ENCODE measurements around the gene SCARF2. TPM values are rescaled to one million over a fixed set of nuclear protein-coding genes. Genes with fewer than 3 reads are reported as not detected.
A peak's percentile ranks its signal among the peaks of the same experiment; 100 is the strongest.

The SCARF2 gene
- total RNA-seq, 1 donor from 2014 or later, result 17.6 TPM

DNA sequence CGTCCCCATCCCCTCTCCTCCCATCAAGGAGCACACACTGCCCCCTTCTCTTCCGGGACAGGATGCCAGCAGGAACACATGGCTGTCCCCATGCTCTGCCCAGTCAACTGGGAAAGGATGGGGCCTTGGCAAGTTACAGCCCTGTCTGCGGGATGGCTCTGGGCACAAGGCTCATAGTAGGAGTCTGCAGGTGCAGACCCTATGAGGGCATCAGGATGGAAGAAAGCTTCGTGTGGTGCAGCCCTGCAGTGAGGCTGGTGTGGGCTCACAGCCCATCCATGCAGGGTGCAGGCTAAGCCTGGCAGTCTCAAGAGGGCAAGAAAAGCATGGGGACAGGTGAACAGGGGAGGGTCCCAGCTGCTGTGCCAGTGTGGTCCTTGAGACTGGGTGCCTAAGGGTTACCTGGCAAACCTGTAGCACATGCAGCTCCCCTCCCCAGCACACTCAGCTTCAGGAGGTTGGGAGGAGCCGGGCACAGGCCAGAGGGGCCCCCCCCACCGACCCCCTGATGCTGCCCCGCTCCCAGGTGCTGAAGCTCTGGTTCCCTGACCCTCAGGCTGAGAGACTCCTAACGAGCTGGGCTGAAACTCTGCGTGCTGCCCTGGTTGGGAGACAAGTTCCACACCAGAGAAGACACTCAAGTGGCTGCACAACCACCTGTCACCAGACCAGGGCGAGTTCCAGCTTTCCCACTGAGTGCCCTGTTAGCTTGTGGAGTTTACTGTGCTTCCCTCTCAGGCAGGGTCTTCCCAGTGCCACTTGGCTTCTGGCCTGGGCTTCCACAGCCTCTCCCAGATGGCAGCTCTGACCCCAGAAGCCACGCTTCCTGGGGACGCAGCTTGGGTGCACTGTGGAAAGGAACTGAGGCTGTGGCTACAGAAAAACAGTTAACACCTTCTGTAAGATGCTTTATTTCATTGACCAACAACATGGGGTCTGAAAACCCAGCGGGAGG is 3.3 kb upstream of the SCARF2 start:
- no peak for DNase-seq (ENCODE audit: low spot score)

DNA sequence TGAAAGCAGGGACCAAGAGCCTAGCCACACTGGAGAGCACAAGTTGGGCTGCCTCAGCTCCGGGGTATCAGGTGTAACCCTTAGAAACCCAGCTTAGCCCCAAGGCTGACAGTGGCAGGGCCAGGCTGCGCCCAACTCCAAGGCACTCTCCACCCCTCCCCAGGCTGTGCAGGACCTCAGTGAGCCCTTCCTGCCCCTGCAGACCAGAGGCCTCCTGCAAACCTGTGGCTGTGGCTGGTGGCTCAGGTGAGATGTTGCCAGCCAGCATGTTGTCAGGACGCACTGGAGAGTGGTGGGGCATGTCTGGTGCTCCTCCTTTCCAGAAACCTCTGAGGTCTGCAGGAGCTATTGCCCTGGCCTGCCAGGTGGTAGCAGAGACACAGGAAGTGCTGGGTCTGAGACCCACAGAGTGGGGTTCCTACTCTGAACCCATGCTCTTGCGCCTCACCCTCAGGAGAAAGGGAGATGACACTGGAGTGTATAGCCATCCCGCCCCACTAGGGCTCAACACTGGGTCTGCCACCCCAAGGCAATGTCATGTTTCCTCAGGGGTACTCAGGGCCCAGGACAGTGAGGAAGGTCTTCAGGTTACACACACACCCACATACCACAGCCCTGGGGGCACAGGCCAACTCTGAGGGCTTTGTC is 2.4 kb upstream of the SCARF2 start:
- no peak for DNase-seq (ENCODE audit: low spot score)

DNA sequence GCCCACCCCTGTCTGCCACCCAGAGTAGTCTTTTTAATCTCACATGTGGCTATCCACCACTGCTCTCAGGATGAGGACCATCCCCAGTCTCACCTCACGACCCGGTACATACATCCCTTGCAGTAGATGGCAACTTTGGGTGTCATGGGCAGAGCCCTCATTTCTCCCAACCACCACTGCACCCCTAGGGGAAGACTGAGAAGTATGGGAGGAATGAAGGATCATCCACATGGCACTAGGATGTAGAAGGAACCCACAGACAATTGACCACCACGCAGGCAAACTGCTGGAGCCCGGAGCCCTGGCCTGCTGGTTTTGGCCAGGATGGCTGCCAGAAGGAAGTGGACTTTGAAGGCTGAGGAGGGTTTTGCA is 1.9 kb upstream of the SCARF2 start:
- no peak for DNase-seq (ENCODE audit: low spot score)

DNA sequence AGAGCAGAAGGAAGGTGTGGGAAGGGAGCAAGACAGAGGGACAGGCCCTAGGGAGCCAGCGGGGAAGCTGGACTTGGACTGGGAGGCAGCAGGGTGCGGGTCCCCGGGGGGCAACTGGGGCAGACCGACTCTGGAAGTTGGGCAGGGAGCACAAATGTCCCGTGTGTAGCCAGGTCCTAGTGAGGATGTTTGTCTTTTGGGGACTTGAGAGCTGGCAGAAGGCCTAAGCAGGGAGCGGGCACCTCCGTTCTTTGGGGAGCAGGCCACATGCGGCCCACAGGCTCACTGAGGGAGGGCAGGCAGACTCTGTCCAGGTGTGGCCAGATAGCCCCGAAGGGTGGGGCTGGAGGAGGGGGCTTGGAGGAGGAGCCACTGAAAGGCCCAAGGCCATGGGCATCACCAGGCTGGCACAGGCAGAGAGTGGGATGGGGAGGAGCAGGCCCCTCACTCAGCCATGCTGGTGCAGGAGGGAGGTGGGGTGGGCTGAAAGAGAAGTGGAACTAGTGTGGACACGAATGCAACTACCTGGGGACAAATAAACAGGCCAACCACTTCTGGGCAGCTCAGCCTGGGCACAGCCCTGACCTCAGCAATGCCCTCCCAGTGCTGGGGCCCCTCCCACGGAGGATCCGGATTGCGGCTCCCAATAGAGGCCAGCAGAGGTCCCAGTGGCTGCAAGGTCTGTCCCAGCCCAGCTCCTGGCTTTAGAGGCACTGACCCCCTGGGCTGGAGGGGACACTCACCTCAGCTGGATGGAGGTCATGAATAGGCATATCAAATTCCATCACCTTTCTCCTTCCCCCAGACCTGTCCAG is 1.3 kb upstream of the SCARF2 start:
- no peak for DNase-seq (ENCODE audit: low spot score)

DNA sequence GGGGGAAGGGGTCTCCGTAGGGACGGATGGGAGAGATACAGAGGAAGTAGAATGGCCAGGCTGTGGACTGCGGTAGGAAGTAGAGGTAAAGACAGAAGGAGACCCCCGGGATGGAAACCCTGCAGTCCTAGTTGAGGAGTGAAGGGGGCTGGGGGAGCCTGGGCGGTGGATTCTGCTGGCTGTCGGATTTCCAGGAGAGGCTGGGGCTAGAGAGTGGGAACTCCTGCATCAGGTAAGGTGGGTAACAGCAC is 727 bp upstream of the SCARF2 start:
- no peak for DNase-seq (ENCODE audit: low spot score)

DNA sequence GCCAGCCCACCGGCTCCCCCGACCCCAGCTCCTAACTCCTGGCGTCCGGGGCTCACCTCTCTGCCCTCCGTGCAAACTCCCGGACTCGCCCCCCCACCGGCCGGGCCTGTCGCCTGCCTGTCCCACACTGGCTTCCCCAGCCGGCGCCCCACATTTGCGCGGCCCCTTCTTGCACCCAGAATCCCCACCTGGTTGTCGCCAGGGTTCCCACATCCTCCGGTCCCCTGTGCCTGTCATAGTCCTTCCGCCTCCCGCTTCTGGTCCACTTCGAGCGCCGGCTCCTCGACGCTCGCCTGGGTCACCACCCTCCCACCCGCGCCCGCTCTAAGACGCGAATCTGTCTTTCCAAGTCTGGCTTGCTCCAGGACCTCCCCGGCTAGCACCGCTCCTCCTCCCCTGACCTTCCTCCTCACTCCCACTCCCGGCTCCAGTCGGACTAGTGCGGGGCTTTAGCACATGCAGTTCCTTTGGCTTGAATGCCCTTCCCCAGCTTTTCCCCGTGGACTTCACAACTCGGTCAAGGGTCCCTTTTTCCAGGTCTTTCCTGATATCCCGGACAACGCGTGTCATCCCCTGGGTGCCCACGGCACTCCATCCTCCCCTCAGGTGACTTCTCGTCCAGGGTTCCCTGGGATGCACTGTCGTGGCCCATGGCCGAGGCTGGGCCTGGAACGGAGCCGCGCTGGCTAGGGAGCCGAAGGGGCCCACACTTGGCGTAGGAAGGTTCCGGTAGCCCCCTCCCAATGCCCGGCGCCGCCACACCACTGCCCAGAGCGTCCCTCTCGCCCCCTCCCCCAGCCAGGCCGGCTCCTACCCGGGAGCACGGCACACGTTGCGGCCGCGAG is 635 bp downstream of the SCARF2 start:
- DNase-seq (ENCODE audit: low spot score), result no peak

DNA sequence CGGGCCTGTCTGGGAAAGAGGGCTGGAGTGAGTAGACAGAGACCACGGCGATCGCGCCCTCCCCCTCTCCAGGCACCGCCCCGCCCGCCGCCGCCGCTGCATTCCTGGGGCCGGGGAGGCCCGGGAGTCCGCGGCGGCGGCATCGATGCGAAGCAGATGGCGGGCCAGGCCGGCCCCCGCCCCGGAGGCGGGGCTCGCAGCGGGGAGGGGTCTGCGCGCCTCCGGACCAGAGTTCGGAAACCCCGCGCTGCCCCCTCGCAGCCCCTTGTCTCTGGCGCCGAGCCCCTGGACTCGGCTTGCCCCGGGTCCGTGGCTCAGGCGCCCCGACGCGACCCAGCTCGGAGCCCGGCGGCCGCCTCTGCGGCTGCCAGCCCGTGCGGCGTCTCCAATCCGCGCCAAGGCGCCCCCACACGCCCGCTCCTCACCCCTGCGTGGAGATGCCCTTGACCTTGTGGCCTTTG is 1.3 kb downstream of the SCARF2 start:
- no peak for DNase-seq (ENCODE audit: low spot score)

DNA sequence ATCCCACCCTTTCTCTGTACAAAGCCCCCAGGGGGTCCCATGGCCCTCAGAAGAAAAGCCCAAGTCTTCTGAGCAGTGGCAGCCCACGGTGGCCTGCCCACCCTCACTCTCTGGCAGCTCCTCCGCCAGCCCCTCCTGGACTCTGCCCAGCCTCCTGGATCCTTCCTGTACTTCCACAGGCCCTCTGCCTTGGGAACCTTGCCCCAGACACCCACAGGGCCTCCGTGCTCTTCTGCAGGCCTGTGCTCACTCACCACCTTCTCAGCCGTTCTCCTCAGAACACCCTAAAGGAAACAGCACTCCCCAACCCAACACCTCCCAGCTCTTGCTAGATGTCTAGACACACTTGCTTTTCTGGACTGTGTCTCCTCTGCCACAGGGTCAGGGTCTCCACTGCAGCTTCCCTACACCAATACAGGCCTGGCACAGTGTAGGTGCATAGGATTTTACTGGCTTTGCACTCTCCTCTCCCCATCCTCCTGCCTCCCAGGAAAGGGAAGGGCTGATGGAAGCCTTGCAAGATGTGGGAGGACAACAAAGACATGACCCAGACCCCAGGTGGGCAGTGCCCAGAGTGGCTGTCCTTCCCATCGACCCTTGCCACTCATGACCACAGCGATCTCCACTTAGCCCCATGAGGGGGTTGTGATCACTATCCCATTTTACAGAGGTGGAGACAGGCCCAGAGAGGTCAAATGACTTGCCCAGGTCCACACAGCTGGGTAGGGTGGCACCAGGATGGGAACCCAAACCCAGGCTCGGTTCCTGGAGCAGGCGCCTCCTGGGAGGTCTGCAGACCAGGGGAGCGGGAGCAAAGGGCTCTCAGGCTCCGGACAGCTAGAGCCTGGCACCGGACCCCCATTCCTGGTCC is 2.0 kb downstream of the SCARF2 start:
- DNase-seq (ENCODE audit: low spot score), result no peak

DNA sequence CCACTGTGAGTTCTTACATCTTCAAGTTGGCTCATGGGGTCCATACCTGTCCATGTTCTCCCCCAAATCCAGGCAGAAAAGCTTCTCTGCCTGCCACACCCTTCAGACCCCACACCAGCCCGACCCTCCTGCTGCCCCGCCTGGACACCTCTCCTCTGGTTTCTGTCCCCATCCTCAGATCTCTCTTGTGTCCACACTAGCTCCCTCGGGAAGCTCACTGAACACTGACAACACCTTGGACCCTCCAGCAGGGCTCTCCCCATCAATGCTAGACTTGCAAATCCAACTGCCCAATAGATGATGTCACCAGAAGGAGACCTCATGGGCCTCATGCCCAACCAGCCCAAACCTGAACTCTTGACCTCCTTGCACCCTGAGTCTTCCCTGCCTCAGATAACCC is 2.9 kb downstream of the SCARF2 start:
- no peak for DNase-seq (ENCODE audit: low spot score)

DNA sequence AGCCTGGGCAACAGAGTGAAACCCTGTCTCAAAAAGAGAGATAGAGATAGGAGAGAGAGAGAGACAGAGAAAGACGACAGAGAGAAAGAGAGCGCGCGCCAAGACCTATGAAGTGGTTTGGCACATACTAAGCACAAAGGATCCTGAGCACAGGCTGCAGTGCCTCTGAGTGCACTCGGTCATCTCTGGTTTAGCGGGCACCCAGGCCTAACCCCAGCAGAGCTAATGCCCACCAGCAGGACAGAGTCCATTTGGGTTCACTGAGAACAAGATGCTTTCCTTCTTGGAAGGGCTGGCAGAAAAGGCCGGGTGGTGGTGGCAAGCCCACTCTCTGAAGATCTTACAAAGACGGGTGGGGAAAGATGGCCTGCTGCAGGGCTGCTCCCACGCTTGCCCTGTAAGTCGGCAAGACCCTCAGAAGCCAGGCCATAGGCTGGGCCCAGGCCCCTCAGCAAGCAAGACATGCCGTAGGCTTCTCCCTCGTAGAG is 3.3 kb downstream of the SCARF2 start:
- no peak for DNase-seq (ENCODE audit: low spot score)

DNA sequence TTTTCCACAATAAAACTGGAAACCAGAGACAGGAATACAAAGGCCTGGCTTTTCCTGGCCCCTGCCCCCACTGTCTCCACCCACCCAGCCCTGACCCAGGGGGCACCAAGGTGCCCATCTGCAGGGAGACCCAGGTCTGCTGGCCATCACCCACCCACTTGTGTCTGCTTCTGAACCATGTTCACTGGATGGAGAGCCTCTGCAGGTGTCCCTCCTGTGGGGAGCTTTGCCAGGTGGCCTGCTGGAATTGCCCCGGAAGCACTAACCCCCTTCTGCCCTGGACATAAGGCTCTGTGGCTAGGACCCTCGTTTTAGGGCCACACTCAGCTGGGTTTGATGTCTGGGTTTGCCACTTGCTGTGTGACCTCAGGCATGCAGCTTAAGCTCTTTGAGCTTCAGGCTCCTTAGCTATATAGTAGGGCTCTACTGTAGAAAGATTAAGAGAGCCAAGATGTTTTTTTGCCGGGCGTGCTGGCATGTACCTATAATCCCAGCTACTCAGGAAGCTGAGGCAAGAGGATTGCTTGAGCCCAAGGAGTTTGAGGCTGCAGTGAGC is 3.9 kb downstream of the SCARF2 start:
- DNase-seq (ENCODE audit: low spot score), result no peak

DNA sequence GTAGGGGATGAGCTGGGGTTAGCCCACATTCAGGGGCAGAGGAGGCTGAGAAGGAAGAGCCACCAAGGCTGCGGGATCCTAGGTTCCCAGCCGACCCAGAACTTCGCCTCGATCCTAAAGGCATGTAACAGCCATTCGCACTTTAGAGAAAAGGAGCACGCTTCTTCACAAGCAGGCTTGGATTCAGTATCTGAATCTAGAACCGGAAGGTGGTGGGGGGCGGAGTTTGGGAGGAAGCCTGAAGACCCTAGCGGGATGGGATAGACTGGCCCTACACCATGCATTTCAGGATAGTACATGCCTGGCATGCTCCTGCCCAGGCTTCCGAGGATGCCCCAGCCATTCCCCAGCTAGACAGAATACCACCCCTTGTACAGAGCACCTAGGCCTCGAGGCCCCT is 4.4 kb downstream of the SCARF2 start:
- no peak for DNase-seq (ENCODE audit: low spot score)

DNA sequence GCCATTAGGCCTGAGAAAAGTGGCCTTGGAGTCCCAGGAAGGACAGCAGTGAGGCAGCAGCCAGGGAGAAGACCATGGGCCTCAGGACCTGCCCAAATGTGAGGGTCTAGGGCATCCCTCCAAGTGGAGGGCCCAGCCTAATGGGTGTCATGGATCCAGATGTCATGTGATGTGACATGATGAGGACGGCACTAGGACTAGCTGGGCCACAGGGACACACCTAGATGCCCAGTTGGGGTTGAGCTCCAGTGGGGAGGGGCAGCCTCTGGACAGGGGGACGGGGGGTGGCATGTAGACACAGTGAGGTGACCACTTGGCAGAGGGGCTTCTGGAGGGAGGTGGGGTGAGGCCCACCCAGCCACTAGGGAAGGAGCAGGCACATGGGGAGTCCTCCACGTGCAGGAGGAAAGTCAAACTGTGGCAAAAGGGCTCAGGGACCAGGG is 5.4 kb downstream of the SCARF2 start:
- DNase-seq (ENCODE audit: low spot score), result no peak

DNA sequence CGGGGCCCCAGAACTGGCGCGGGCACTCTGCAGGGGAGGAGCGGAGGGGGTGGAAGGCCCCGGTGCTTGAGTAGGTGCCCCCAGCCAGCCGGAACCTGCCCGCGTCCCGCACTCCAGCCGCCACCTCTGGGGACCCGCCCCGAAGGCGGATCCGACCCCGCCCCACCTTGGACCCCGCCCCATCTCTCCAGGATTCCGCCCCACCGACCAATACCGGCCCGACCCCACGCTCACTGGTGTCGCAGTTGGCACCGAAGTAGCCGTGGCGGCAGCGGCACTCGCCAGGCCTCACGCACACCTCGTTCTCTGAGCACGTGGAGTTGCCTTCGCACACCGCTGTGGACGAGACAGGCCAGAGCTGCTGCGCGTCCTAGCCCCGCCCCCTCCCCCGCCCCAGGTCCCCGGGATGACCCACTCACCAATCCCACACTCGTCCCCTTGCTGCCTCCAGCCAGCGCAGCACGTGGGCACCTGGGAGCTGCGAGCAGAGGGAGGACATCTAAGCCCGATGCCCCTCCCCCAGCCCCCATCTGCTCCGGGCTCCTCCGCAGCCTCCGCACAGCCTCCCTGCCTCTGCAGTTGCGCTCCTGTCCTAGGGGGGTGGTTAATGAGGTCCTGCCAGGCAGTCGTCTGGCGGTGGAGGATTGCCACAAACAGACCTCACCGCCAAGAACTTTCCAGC is 6.0 kb downstream of the SCARF2 start:
- DNase-seq (ENCODE audit: low spot score), result no peak

DNA sequence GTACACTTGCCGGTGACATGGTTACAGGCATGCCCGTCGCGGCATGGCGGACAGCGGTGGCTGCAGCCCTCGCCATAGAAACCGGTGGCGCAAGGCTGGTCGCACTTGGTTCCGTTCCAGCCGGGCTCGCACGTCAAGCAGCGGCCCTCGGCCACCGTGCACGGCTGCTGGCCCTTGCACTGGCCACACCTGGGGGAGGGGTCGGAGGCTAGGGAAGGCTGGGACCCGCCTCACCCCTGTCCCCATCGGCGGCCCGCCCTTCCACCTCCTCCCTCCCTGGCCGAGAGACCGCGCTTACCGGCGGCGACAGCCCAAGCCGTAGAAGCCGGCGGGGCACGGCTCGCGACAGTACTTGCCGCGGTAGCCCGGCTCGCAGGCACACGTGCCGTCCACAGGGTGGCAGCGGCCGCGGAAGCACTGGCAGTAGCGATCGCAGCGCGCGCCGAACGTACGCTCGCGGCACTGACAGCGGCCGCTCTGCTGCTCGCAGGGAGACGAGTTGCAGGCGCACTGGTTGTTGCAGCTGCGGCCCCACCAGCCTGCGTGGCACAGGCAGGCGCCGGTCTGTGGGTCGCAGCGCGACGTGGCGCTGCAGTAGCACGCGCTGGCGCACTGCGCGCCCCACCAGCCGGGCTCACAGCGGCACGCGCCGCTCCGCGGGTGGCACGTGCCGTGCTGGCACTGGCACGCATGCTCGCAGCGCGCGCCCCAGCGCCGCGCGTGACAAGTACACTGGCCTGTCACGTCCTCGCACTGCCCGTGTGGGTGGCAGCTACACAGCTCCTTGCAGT is 6.7 kb downstream of the SCARF2 start:
- DNase-seq (ENCODE audit: low spot score), result no peak

DNA sequence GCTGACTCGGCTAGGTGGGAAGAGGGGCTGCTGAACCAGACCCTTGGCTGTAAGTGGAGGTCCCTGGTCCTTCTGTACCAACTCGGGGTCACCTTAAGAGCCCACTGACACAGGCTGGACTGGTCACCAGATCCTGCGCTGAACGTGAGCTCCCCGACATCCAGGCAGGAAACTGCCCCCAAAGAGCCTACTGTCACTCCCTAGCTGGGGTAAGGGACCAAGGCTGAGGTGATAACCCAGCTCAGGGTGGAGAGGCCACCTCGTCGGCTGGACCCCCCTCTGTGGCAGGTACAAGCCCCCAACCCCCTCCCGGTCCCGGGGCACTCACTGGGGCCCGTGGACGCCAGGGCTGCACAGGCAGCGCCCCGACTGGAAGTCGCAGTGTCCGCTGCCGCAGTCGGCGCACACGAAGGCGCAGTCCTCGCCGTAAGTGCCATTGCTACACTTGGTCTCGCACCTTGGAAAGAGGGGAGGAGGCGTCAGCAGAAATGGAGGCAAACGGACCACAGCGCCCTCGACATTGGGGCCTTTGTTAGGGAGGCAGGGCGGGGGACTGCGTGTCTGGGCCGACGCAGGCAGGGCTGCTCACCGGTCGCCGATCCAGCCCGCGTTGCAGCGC is 7.4 kb downstream of the SCARF2 start:
- DNase-seq (ENCODE audit: low spot score), result no peak

DNA sequence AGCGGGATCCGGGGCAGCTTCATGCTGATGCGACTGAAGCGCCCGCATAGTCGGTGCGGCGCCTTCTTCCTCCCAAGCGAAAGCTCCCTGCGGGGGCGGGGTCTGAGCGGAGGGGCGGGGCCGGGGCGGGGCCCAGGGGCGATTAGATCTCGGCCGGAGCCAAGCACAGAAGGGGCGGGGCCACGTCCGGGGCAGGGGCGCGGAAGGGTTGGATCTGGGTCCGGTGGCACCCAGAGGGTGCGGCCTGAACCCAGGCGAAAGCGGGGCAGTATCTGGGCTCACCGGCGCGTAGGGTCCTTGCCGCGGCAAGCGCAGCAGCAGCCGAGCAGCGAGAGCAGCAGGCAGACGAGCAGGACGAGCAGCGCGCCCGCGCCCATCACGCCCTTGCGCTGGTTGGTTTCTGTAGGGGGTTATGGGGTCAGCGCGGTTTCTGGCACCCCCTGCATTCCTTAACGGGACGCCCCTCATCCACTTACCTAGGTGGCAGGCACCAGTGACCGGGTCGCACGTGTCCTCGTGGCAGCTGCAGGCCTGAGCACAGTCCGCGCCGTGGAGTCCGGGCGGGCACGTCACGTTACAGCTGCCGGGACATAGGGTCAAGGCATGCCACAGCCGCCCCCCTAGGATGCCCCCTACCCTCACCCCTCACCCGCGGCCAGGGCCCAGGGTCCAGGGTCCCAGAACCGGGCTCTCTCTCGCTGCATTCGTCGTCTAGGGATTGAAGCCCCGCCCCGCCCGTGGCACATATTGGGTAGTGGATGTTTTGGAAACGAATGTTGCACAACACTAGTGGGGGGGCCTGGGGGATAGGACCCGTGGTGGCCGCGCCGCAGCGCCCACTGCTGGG is 8.1 kb downstream of the SCARF2 start:
- peak; percentile 62 for DNase-seq (ENCODE audit: low spot score)

All from mucosa of gallbladder (tissue), 1 donor.